Activated CD8-positive, alpha-beta memory T cell treated with anti-CD3 and anti-CD28 coated beads for 36 hours (primary cell): ENCODE measurements around the gene IQCE. TPM values are rescaled to one million over a fixed set of nuclear protein-coding genes. Genes with fewer than 3 reads are reported as not detected.
"Not testable (repeated sequence)": the region's sequence is repeated elsewhere in the genome, so short reads cannot be mapped to it uniquely, and the experiment has no call there.

Experiments
- CTCF ChIA-PET: fragments of 350-600 bp; sonication (Branson Sonifier 250); formaldehyde crosslinking; loops from one replicate; lab custom pipeline; 2021; ENCODE audit warnings: antibody characterized with exemption; lab: Charles Lee
- POLR2A ChIA-PET: fragments of 350-600 bp; sonication (Branson Sonifier 250); formaldehyde crosslinking; loops from one replicate; lab custom pipeline; 2021; ENCODE audit warnings: antibody characterized with exemption; lab: Charles Lee
- total RNA-seq, 2 experiments: library from RNA; stranded (reverse); gene quantifications; one replicate each; pipeline ENCODE4 v1.2.3, GENCODE V29; 2021

Gene IQCE
- total RNA-seq, 2 experiments from 2014 or later: 10.3 to 11.2 TPM

- CTCF ChIA-PET: no interaction called here
- POLR2A ChIA-PET: no interaction called here
These were observed 16.5 kb upstream of the IQCE start for GRCh38 chr7:2542011-2542915.

- CTCF ChIA-PET: no interaction called here
- POLR2A ChIA-PET: interaction anchor here (0.6 kb wide), 1 partner anchor 33 kb away, joined by 3 read pairs; no protein-coding TSS in a partner anchor
These were observed 15.6 kb upstream of the IQCE start for GRCh38 chr7:2542916-2543871.

- POLR2A ChIA-PET: interaction anchor here (0.7 to 0.9 kb wide), 2 partner anchors 8 to 93 kb away, joined by 3 to 9 read pairs; no protein-coding TSS in a partner anchor
- CTCF ChIA-PET: no interaction called here
These were observed 14.1 kb upstream of the IQCE start for GRCh38 chr7:2544541-2545188.

GRCh38 chr7:2545746-2546425 is 12.9 kb upstream of the IQCE start:
- ChIA-PET CTCF (no interaction called here), POLR2A (interaction anchor here (0.9 kb wide), 1 partner anchor 94 kb away, joined by 3 read pairs; no protein-coding TSS in a partner anchor)

- POLR2A ChIA-PET: no interaction called here
These were observed 11.8 kb upstream of the IQCE start for GRCh38 chr7:2546776-2547586.

GRCh38 chr7:2551418-2551817 is 7.4 kb upstream of the IQCE start:
- ChIA-PET POLR2A (no interaction called here), CTCF (interaction anchor here (0.7 to 1.5 kb wide), 2 partner anchors 82 to 100 kb away, joined by 3 read pairs; no protein-coding TSS in a partner anchor)

More at GRCh38 chr7:2546776-2547586, 11.8 kb upstream of the IQCE start:
- CTCF ChIA-PET: no interaction called here

GRCh38 chr7:2553108-2553507 is 5.7 kb upstream of the IQCE start:
- CTCF ChIA-PET: interaction anchor here (1.1 to 1.5 kb wide), 3 partner anchors 30 to 102 kb away, joined by 3 read pairs; no protein-coding TSS in a partner anchor
- POLR2A ChIA-PET: interaction anchor here (0.6 to 1.2 kb wide), 3 partner anchors 8 to 212 kb away, joined by 3 to 9 read pairs (median 5); no protein-coding TSS in a partner anchor

GRCh38 chr7:2553831-2554581 is 4.8 kb upstream of the IQCE start:
- ChIA-PET POLR2A (interaction anchor here (0.7 to 1.2 kb wide), 2 partner anchors 31 to 213 kb away, joined by 3 to 5 read pairs; no protein-coding TSS in a partner anchor), CTCF (interaction anchor here (1.1 to 1.4 kb wide), 2 partner anchors 31 to 103 kb away, joined by 3 read pairs; no protein-coding TSS in a partner anchor)

GRCh38 chr7:2554661-2555111 is 4.1 kb upstream of the IQCE start:
- ChIA-PET CTCF (interaction anchor here (1.4 kb wide), 1 partner anchor 103 kb away, joined by 3 read pairs; no protein-coding TSS in a partner anchor), POLR2A (no interaction called here)

GRCh38 chr7:2555121-2556052 is 3.4 kb upstream of the IQCE start, which contains the start of gene BRAT1:
BRAT1 (minus strand) TSS chr7:2555524; CDS start chr7:2554431, 1,093 bp downstream.
- POLR2A ChIA-PET: interaction anchor here (0.6 to 0.7 kb wide), 2 partner anchors 11 to 40 kb away, joined by 5 to 12 read pairs; no protein-coding TSS in a partner anchor
- CTCF ChIA-PET: interaction anchor here (0.6 kb wide), 2 partner anchors 43 to 74 kb away, joined by 3 read pairs; no protein-coding TSS in a partner anchor

GRCh38 chr7:2559283-2559950 is 638 bp downstream of the IQCE start:
- CTCF ChIA-PET: interaction anchor here (0.7 to 1.0 kb wide), 2 partner anchors 37 to 91 kb away, joined by 3 read pairs; no protein-coding TSS in a partner anchor
- POLR2A ChIA-PET: interaction anchor here (0.6 to 1.3 kb wide), 3 partner anchors 29 to 451 kb away, joined by 4 to 6 read pairs (median 5); no protein-coding TSS in a partner anchor

GRCh38 chr7:2563955-2564354 is 5.2 kb downstream of the IQCE start:
- CTCF ChIA-PET, POLR2A ChIA-PET: not testable (repeated sequence)

GRCh38 chr7:2564970-2565540 is 6.3 kb downstream of the IQCE start:
- CTCF ChIA-PET: no interaction called here
- POLR2A ChIA-PET: no interaction called here

- CTCF ChIA-PET: no interaction called here
- POLR2A ChIA-PET: interaction anchor here (0.6 kb wide), 2 partner anchors 10 to 137 kb away, joined by 3 to 5 read pairs; no protein-coding TSS in a partner anchor
These were observed 7.6 kb downstream of the IQCE start for GRCh38 chr7:2566348-2566889.
